Measurements from ENCODE around the gene DBF4.
A peak's percentile ranks its signal among the peaks of the same experiment; 100 is the strongest.

The DBF4 gene

DNA sequence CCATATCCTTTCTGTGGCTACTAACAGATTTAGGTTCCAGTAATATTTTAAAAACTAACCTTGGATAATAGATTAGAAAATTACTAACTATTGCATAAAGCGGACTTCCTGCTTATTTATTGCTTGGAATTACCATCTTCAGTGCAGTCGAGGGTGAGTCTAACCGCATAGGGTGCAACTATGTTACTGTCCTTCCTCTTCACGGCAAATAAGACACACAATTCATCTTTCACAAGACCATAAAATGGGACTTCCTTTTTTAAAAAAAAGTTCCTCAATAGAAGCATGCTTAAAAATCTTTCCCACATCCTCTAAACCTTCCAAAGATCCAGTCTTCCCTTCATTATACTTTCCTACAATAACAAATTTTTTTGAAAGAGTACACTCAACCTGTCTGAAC lies 2.2 kb upstream of the DBF4 start:
- peak overlapping the region; percentile 99 for H3K4me3 ChIP-seq (ENCODE audit: low read length, poor library complexity, severe bottlenecking)

DNA sequence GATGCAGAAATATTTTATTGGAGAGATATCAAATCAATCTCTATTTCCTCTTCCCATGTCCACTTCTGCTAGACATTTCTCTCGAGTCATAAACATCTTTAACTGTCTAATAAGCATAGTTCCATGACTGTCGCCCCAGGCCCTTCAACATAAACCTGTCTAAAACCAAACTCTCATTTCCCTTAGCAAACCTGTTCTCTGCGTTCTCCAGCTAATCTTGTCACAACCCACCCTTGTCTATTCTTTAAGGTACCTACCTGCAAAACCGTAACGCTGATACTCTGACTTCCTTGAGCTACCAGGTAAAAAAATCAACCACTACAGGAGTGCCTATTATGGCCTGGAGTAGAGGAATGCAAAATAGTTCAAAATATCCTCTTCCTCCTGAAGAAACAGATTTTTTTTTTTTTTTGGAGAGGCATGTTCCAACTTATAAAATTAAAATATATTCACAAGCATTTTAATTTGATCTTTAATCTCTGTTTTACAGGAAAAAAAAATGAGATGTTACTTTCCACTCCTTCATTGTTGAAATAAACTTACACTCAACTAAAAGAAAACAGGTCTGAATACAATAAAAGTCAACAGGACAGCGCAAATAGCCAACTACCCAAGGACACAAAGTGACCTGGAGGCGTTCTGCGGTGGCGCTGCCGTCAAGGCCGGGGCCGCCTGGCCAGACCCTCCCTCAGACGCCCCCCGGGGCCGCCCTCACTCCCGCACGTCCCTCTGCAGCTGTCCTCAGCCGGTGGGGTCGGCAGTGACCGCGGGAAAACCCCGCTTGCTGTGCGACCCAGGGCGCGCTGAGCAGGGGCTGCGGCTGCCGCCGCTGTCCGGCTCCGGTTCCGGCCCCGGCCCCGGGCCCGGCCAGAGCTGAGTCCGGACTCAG lies 898 bp upstream of the DBF4 start:
- peak overlapping the region; percentile 93 for H3K9ac ChIP-seq (ENCODE audit: low read depth, low read length, poor library complexity, severe bottlenecking)
- peaks cover 19% of the 10 kb centered on the region for H3K36me3 ChIP-seq (ENCODE audit: insufficient read depth, low read length)
- H3K27me3 ChIP-seq (ENCODE audit: insufficient read depth, low read length, poor library complexity, severe bottlenecking) = no peaks in the 10 kb centered on the region
- TF ChIP-seq EZH2phosphoT487 (IDR thresholded peaks at IDR 0.05; ENCODE audit: borderline replicate concordance) = no peak
- TF ChIP-seq, protein P1, sequence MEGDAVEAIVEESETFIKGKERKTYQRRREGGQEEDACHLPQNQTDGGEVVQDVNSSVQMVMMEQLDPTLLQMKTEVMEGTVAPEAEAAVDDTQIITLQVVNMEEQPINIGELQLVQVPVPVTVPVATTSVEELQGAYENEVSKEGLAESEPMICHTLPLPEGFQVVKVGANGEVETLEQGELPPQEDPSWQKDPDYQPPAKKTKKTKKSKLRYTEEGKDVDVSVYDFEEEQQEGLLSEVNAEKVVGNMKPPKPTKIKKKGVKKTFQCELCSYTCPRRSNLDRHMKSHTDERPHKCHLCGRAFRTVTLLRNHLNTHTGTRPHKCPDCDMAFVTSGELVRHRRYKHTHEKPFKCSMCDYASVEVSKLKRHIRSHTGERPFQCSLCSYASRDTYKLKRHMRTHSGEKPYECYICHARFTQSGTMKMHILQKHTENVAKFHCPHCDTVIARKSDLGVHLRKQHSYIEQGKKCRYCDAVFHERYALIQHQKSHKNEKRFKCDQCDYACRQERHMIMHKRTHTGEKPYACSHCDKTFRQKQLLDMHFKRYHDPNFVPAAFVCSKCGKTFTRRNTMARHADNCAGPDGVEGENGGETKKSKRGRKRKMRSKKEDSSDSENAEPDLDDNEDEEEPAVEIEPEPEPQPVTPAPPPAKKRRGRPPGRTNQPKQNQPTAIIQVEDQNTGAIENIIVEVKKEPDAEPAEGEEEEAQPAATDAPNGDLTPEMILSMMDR (conservative IDR thresholded peaks at IDR 0.05; ENCODE audit: low read length) = no peak
- peak overlapping the region; percentile 99 for H3K4me3 ChIP-seq (ENCODE audit: low read length, poor library complexity, severe bottlenecking)
- H3F3A ChIP-seq (ENCODE audit: low read depth) = peaks cover 4% of the 10 kb centered on the region
- peaks cover 50% of the 10 kb centered on the region for H3K4me1 ChIP-seq (ENCODE audit: insufficient read depth, low read length, poor library complexity, severe bottlenecking)
- peaks cover 39% of the 10 kb centered on the region for H4K20me1 ChIP-seq (ENCODE audit: insufficient read depth, low read length, poor library complexity, severe bottlenecking)
- H3K79me2 ChIP-seq (ENCODE audit: insufficient read depth, low read length) = peaks cover 94% of the 10 kb centered on the region
- H2AFZ ChIP-seq (ENCODE audit: low read length) = peak overlapping the region; percentile 59
- H3K9me2 ChIP-seq (replicated peaks; ENCODE audit: low read depth, low read length) = no peaks in the 10 kb centered on the region
- H3K9me3 ChIP-seq (ENCODE audit: insufficient read depth, low read depth, low read length) = peaks cover 20% of the 10 kb centered on the region
- peak overlapping the region; percentile 91 for H3K4me2 ChIP-seq (ENCODE audit: low read depth, low read length, poor library complexity, severe bottlenecking)

More for the DNA sequence above, 2.2 kb upstream of the DBF4 start:
- Histone ChIP-seq H4K20me1 (ENCODE audit: insufficient read depth, low read length, poor library complexity, severe bottlenecking) (peaks cover 26% of the 10 kb centered on the region), H2AFZ (ENCODE audit: low read length) (no peak overlapping the region), H3K36me3 (ENCODE audit: insufficient read depth, low read length) (peaks cover 28% of the 10 kb centered on the region), H3K9me2 (replicated peaks; ENCODE audit: low read depth, low read length) (no peaks in the 10 kb centered on the region), H3K9ac (ENCODE audit: low read depth, low read length, poor library complexity, severe bottlenecking) (peak overlapping the region; percentile 93), H3K4me1 (ENCODE audit: insufficient read depth, low read length, poor library complexity, severe bottlenecking) (peaks cover 38% of the 10 kb centered on the region), H3K9me3 (ENCODE audit: insufficient read depth, low read depth, low read length) (peaks cover 33% of the 10 kb centered on the region), H3K27me3 (ENCODE audit: insufficient read depth, low read length, poor library complexity, severe bottlenecking) (no peaks in the 10 kb centered on the region), H3K79me2 (ENCODE audit: insufficient read depth, low read length) (peaks cover 94% of the 10 kb centered on the region), H3F3A (ENCODE audit: low read depth) (peaks cover 4% of the 10 kb centered on the region), H3K4me2 (ENCODE audit: low read depth, low read length, poor library complexity, severe bottlenecking) (peak overlapping the region; percentile 91)
- TF ChIP-seq, protein P1 (conservative IDR thresholded peaks at IDR 0.05; ENCODE audit: low read length) = no peak
- no peak for TF ChIP-seq EZH2phosphoT487 (IDR thresholded peaks at IDR 0.05; ENCODE audit: borderline replicate concordance)

DNA sequence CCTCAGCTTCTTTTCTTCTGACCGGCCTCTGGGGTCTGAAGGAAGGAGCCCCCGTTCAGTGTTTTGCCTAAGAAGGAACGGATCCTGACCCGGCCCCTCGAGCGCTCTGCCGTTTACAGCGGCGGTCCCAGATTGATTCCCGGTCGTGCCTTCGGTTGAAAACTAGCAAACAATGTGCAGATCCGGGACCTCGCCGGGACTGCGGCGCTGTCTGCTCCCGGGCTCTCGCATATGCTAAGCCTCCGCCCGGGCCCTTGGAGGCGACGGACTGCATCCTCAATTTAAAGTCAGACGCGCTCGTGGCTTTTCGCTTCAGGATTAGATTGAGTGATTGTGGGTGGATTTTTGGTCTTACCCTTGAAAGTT lies 559 bp downstream of the DBF4 start:
- Histone ChIP-seq H3K36me3 (ENCODE audit: insufficient read depth, low read length) (peaks cover 6% of the 10 kb centered on the region; the same call in 1 of the 2 replicates), H3K9me3 (ENCODE audit: insufficient read depth, low read depth, low read length) (peaks cover 6% of the 10 kb centered on the region), H3K27me3 (ENCODE audit: insufficient read depth, low read length, poor library complexity, severe bottlenecking) (no peaks in the 10 kb centered on the region), H3K79me2 (ENCODE audit: insufficient read depth, low read length) (peaks cover 94% of the 10 kb centered on the region), H3F3A (ENCODE audit: low read depth) (peaks cover 4% of the 10 kb centered on the region), H2AFZ (ENCODE audit: low read length) (peak overlapping the region; percentile 54), H3K4me1 (ENCODE audit: insufficient read depth, low read length, poor library complexity, severe bottlenecking) (peaks cover 64% of the 10 kb centered on the region), H3K4me2 (ENCODE audit: low read depth, low read length, poor library complexity, severe bottlenecking) (peak overlapping the region; percentile 96), H4K20me1 (ENCODE audit: insufficient read depth, low read length, poor library complexity, severe bottlenecking) (peaks cover 51% of the 10 kb centered on the region), H3K9ac (ENCODE audit: low read depth, low read length, poor library complexity, severe bottlenecking) (peak overlapping the region; percentile 98), H3K9me2 (replicated peaks; ENCODE audit: low read depth, low read length) (no peaks in the 10 kb centered on the region), H3K4me3 (ENCODE audit: low read length, poor library complexity, severe bottlenecking) (peak overlapping the region; percentile 99)
- TF ChIP-seq, protein P1 (conservative IDR thresholded peaks at IDR 0.05; ENCODE audit: low read length) = no peak
- TF ChIP-seq EZH2phosphoT487 (IDR thresholded peaks at IDR 0.05; ENCODE audit: borderline replicate concordance) = no peak
